Measurements from ENCODE around the gene DNAJC13.

- no peak for TF ChIP-seq GATA2 (IDR thresholded peaks at IDR 0.05; ENCODE audit: low read depth, low read length)
- TF ChIP-seq GATA3 (IDR thresholded peaks at IDR 0.05; ENCODE audit: low read depth, low read length), result no peak
Observed at GRCh38 chr3:132433121-132433520, 15.8 kb downstream of the DNAJC13 start.

Data from SH-SY5Y (cell line).